HG02852 (cell line): ENCODE results near the gene TRAPPC10.

Experiments used
- ATAC-seq: cut with Tn5 transposase; IDR thresholded peaks from one replicate; pipeline ENCODE4 v1.9.1; 2021; ENCODE audit warnings: mild to moderate bottlenecking, moderate library complexity; ENCODE audit not compliant: unreplicated experiment

The TRAPPC10 gene, protein sequence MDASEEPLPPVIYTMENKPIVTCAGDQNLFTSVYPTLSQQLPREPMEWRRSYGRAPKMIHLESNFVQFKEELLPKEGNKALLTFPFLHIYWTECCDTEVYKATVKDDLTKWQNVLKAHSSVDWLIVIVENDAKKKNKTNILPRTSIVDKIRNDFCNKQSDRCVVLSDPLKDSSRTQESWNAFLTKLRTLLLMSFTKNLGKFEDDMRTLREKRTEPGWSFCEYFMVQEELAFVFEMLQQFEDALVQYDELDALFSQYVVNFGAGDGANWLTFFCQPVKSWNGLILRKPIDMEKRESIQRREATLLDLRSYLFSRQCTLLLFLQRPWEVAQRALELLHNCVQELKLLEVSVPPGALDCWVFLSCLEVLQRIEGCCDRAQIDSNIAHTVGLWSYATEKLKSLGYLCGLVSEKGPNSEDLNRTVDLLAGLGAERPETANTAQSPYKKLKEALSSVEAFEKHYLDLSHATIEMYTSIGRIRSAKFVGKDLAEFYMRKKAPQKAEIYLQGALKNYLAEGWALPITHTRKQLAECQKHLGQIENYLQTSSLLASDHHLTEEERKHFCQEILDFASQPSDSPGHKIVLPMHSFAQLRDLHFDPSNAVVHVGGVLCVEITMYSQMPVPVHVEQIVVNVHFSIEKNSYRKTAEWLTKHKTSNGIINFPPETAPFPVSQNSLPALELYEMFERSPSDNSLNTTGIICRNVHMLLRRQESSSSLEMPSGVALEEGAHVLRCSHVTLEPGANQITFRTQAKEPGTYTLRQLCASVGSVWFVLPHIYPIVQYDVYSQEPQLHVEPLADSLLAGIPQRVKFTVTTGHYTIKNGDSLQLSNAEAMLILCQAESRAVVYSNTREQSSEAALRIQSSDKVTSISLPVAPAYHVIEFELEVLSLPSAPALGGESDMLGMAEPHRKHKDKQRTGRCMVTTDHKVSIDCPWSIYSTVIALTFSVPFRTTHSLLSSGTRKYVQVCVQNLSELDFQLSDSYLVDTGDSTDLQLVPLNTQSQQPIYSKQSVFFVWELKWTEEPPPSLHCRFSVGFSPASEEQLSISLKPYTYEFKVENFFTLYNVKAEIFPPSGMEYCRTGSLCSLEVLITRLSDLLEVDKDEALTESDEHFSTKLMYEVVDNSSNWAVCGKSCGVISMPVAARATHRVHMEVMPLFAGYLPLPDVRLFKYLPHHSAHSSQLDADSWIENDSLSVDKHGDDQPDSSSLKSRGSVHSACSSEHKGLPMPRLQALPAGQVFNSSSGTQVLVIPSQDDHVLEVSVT

GRCh38 chr21:44011579-44012473 lies at the start of gene TRAPPC10:
Gene TRAPPC10 (plus strand): TSS chr21:44012309. CDS start chr21:44012494, 185 bp downstream.
- ATAC-seq, result peak; percentile 67

DNA sequence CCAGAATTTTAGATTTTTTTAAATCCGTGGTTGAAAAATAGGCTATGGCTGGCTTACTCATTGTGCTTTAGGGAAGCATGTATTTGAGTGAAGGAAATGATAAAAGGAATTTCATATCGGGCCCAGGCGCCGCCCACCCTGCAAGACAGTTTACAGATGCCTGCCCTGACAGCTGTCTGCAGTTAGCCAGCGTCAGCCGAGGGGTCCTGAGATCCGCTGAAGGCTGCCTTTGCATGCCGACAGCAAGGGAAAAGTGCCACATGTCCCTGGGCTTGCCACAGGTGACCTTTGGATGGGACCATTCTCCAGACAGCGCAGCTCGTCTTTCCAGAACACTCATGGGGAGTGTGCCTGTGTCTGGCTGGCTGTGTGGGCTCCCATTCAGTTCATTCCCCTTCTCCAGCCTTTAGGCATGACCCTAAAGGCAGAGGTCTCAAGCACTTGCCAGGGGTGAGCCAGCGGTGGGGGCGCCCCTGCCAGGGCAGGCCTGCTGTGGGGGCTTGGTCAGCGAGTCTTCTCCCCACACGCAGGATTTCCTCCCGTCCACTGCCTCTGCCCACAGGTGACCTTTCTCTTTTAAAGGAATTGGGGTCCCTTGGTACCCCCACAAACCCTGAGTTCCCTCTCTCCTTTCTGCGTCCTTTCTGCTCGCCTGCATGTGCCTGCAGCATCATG lies 46.1 kb upstream of the TRAPPC10 start:
- ATAC-seq, result no peak

- ATAC-seq, result no peak
These were observed 45.1 kb upstream of the TRAPPC10 start for GRCh38 chr21:43966946-43967512.

- ATAC-seq, result no peak
These were observed 44.1 kb upstream of the TRAPPC10 start for GRCh38 chr21:43967981-43968380.

GRCh38 chr21:43968410-43969114 lies 43.5 kb upstream of the TRAPPC10 start:
- ATAC-seq, result no peak

GRCh38 chr21:43969115-43969444 lies 43.0 kb upstream of the TRAPPC10 start:
- ATAC-seq, result no peak

DNA sequence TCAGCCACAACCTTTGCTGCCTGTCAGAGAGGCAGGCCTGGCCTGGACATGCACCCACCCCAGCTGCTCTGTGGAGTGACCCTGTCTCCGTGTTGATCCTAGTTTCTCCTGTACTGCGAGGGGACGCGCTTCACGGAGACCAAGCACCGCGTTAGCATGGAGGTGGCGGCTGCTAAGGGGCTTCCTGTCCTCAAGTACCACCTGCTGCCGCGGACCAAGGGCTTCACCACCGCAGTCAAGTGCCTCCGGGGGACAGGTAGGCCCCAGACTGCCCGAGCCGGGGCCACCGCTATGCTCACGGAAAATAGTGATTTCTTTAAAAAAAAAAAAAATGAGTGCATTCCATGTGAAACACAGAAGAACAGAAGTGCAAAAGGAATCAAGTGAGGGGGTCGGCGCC lies 41.6 kb upstream of the TRAPPC10 start:
- no peak for ATAC-seq

DNA sequence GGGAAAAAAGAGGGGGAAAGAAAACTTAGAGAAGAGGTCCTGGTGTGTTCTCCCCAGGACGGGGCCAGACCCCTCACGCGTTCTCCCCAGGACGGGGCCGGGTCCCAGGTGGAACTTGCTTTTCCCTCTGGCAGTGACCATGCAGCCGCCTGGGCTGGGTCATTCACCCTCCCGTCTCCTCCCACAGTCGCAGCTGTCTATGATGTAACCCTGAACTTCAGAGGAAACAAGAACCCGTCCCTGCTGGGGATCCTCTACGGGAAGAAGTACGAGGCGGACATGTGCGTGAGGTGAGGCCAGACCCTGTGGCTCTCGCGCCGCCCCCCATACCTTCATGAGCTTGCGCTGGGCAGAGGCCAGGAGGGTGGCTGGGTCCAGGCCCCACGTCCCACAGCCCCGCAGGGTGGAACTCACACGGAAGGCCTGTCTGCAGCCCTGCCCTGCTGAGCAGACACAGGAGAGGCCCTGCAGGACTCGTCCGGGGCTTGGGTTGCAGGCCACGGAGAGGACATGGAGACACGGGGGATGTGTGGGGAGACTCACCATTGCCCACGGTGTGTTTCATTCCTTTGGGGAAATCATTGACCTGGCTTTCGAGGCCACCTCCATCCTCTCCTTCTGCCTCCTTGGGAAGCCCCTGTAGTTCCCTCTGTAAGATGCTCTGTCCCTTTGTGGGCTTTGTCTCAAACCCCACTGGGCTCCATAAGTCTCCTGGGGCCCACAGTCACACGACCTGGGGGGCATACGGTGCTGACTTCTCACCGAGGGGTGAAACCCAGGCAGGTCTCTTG lies 40.7 kb upstream of the TRAPPC10 start:
- ATAC-seq, result no peak

- ATAC-seq, result no peak
These were observed 40.2 kb upstream of the TRAPPC10 start for GRCh38 chr21:43971992-43972255.

DNA sequence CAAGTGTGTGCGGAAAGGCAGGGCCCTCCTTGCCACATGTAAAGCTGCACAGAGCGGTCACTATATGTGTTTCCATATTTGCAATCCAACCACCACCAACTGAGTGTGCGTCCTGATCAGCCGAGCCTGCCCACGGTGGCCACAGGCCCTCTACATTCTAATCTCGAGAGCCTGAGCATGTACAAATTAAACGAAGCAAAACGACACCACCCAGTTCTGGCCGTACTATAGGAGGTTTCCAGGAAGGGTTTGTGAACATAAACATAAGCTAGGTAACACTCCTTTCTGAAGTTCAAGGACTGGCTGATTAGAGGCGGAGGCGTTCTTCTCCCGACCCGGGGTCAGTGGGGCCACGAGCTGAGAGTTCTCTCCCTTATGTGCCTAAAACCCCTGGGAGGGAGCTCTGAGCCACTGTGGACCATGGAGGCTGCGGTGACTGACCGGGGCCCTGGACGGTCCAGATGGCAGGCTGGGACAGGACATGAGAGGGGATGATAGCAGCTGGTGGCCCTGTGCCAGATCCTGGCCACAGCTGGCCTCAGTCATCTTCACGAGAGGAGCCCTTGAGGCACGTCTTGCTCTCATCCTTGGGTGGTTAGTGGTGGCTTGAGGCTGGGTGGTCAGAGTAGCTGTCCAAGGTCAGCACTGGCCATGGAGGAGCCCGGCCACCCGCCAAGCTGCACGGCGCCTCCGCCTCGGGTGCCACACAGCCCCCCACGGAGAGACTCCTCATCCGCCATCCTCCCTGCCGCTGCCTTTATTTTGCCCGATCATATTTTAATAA lies 39.1 kb upstream of the TRAPPC10 start:
- no peak for ATAC-seq

DNA sequence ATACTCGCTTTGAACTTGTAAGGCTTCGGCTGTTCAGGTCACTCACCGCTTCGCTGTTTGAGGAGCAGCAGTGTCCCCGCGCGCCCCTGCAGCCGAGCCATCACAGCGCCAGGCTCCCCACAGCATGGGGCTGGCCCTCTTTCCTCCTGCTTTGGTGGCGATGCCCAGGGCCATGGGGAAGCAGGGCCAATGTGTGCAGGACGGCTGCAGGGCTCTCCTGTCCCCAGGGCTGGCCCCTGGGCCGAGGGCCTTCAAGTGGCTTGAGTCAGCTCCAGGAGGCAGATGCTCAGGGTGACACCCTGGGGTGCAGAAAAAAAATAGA lies 38.5 kb upstream of the TRAPPC10 start:
- no peak for ATAC-seq

GRCh38 chr21:43974791-43975468 lies 37.2 kb upstream of the TRAPPC10 start:
- no peak for ATAC-seq

GRCh38 chr21:43975469-43976098 lies 36.5 kb upstream of the TRAPPC10 start:
- no peak for ATAC-seq

- no peak for ATAC-seq
These were observed 35.4 kb upstream of the TRAPPC10 start for GRCh38 chr21:43976661-43977060.

GRCh38 chr21:43978060-43978459 lies 34.0 kb upstream of the TRAPPC10 start:
- ATAC-seq, result no peak

DNA sequence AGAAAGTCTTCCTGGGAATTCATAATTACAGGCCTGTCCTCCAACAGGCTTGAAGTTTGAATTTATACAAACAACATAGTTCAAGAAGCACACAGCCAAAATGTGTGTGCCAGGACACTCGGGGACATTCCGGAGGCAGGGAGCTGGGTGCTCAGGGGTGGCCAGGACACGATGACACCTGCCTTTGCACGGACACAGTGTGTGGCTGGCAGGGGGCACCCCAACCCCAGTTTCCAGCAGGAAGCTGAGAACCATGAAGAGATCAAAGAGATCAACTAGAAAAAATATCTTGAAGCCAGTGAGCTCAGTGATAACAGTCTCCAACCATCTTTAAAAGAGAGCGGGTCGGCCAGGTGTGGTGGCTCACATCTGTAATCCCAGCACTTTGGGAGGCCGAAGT lies 32.5 kb upstream of the TRAPPC10 start:
- no peak for ATAC-seq
